ENCODE results near the gene PRICKLE4. TPM values are rescaled to one million over a fixed set of nuclear protein-coding genes. Genes with fewer than 3 reads are reported as not detected.
A peak's percentile ranks its signal among the peaks of the same experiment; 100 is the strongest.

The PRICKLE4 gene
- total and polyA plus RNA-seq, 2 of the 13 experiments (the other 11 are each of a cell fraction or from before 2014, with no cell fraction given) = 0.92 to 1.2 TPM

DNA sequence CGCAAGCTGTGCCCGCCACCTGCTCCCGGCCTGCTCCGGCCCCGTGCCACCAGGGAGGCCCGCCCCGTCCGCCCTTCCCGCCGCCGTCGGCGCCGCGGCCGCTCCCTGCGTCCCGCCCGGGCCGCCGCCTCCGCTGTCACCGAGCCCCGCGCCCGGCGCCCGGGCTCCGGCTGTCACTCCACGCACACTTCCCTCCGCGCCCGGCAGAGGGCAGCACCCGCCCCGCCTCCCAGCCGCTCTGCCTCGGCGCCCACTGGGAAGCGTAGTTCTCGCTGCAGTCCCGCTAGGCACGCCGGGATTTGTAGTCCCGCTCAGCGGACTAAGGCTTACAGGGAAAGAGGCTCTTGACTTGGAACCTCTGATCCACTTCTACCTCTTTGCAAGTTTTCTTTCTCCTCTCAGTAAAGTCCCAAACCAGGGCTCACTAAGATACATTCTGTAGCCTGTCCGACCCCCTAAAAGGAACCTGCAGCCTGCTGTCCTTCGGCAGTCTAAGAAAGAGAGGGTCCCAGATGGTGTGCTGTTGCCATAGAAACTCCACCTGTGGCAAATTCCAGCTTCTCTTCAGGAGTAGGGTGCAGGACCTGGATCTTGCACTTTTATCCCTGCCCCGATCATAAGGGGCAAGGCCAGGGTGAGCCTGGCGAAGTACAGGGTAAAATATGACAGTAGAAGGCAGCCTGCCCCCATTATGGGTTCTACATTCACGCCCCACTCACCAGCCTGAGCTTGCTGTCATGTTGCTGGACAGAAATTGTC is 45.0 kb upstream of the PRICKLE4 start, which contains the start of gene TFEB (continued):
- TF ChIP-seq, protein P1, sequence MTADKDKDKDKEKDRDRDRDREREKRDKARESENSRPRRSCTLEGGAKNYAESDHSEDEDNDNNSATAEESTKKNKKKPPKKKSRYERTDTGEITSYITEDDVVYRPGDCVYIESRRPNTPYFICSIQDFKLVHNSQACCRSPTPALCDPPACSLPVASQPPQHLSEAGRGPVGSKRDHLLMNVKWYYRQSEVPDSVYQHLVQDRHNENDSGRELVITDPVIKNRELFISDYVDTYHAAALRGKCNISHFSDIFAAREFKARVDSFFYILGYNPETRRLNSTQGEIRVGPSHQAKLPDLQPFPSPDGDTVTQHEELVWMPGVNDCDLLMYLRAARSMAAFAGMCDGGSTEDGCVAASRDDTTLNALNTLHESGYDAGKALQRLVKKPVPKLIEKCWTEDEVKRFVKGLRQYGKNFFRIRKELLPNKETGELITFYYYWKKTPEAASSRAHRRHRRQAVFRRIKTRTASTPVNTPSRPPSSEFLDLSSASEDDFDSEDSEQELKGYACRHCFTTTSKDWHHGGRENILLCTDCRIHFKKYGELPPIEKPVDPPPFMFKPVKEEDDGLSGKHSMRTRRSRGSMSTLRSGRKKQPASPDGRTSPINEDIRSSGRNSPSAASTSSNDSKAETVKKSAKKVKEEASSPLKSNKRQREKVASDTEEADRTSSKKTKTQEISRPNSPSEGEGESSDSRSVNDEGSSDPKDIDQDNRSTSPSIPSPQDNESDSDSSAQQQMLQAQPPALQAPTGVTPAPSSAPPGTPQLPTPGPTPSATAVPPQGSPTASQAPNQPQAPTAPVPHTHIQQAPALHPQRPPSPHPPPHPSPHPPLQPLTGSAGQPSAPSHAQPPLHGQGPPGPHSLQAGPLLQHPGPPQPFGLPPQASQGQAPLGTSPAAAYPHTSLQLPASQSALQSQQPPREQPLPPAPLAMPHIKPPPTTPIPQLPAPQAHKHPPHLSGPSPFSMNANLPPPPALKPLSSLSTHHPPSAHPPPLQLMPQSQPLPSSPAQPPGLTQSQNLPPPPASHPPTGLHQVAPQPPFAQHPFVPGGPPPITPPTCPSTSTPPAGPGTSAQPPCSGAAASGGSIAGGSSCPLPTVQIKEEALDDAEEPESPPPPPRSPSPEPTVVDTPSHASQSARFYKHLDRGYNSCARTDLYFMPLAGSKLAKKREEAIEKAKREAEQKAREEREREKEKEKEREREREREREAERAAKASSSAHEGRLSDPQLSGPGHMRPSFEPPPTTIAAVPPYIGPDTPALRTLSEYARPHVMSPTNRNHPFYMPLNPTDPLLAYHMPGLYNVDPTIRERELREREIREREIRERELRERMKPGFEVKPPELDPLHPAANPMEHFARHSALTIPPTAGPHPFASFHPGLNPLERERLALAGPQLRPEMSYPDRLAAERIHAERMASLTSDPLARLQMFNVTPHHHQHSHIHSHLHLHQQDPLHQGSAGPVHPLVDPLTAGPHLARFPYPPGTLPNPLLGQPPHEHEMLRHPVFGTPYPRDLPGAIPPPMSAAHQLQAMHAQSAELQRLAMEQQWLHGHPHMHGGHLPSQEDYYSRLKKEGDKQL (CRISPR knock-in tag; IDR thresholded peaks at IDR 0.05; ENCODE audit: low read depth) = peak; percentile 25; the same call in 1 of the 2 replicates
- TF ChIP-seq, protein P2, sequence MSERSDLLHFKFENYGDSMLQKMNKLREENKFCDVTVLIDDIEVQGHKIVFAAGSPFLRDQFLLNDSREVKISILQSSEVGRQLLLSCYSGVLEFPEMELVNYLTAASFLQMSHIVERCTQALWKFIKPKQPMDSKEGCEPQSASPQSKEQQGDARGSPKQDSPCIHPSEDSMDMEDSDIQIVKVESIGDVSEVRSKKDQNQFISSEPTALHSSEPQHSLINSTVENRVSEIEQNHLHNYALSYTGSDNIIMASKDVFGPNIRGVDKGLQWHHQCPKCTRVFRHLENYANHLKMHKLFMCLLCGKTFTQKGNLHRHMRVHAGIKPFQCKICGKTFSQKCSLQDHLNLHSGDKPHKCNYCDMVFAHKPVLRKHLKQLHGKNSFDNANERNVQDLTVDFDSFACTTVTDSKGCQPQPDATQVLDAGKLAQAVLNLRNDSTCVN (CRISPR knock-in tag; IDR thresholded peaks at IDR 0.05; ENCODE audit: borderline replicate concordance) = peak; percentile 47; the same call in 1 of the 2 replicates
- TF ChIP-seq SRF (IDR thresholded peaks at IDR 0.05; ENCODE audit: low read depth, low read length) (no peak), IRF9 (CRISPR knock-in tag; IDR thresholded peaks at IDR 0.05; ENCODE audit: borderline replicate concordance) (peak; percentile 68; the same call in 1 of the 2 replicates), GMEB2 (CRISPR knock-in tag; IDR thresholded peaks at IDR 0.05; ENCODE audit: low read depth) (peak; percentile 20; the same call in 1 of the 2 replicates), ZNF234 (CRISPR knock-in tag; conservative IDR thresholded peaks at IDR 0.05) (0 out of 2 replicates have a peak, but pooled peaks have one; percentile 76), CREM (IDR thresholded peaks at IDR 0.05) (peak; percentile 94), CREM (CRISPR knock-in tag; IDR thresholded peaks at IDR 0.05) (0 out of 2 replicates have a peak, but pooled peaks have one; percentile 1), STAG1 (CRISPR knock-in tag; IDR thresholded peaks at IDR 0.05) (peak; percentile 86), ZNF879 (CRISPR knock-in tag; IDR thresholded peaks at IDR 0.05) (no peak), SP5 (CRISPR knock-in tag; IDR thresholded peaks at IDR 0.05; ENCODE audit: borderline replicate concordance, low read depth) (peak; percentile 72)
- TF ChIP-seq, protein P3, sequence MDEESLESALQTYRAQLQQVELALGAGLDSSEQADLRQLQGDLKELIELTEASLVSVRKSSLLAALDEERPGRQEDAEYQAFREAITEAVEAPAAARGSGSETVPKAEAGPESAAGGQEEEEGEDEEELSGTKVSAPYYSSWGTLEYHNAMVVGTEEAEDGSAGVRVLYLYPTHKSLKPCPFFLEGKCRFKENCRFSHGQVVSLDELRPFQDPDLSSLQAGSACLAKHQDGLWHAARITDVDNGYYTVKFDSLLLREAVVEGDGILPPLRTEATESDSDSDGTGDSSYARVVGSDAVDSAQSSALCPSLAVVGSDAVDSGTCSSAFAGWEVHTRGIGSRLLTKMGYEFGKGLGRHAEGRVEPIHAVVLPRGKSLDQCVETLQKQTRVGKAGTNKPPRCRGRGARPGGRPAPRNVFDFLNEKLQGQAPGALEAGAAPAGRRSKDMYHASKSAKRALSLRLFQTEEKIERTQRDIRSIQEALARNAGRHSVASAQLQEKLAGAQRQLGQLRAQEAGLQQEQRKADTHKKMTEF (CRISPR knock-in tag; IDR thresholded peaks at IDR 0.05) = peak; percentile 87
- TF ChIP-seq, protein P4, sequence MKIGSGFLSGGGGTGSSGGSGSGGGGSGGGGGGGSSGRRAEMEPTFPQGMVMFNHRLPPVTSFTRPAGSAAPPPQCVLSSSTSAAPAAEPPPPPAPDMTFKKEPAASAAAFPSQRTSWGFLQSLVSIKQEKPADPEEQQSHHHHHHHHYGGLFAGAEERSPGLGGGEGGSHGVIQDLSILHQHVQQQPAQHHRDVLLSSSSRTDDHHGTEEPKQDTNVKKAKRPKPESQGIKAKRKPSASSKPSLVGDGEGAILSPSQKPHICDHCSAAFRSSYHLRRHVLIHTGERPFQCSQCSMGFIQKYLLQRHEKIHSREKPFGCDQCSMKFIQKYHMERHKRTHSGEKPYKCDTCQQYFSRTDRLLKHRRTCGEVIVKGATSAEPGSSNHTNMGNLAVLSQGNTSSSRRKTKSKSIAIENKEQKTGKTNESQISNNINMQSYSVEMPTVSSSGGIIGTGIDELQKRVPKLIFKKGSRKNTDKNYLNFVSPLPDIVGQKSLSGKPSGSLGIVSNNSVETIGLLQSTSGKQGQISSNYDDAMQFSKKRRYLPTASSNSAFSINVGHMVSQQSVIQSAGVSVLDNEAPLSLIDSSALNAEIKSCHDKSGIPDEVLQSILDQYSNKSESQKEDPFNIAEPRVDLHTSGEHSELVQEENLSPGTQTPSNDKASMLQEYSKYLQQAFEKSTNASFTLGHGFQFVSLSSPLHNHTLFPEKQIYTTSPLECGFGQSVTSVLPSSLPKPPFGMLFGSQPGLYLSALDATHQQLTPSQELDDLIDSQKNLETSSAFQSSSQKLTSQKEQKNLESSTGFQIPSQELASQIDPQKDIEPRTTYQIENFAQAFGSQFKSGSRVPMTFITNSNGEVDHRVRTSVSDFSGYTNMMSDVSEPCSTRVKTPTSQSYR (CRISPR knock-in tag; IDR thresholded peaks at IDR 0.05; ENCODE audit: borderline replicate concordance) = no peak

Data from HepG2 (cell line).